GM18517 (cell line): ENCODE measurements around the gene PALLD.
A peak's percentile ranks its signal among the peaks of the same experiment; 100 is the strongest.

Experiments
- ATAC-seq: cut with Tn5 transposase; IDR thresholded peaks from one replicate; pipeline ENCODE4 v1.9.1; 2021; ENCODE audit warnings: mild to moderate bottlenecking, moderate library complexity; ENCODE audit not compliant: unreplicated experiment

PALLD gene

DNA sequence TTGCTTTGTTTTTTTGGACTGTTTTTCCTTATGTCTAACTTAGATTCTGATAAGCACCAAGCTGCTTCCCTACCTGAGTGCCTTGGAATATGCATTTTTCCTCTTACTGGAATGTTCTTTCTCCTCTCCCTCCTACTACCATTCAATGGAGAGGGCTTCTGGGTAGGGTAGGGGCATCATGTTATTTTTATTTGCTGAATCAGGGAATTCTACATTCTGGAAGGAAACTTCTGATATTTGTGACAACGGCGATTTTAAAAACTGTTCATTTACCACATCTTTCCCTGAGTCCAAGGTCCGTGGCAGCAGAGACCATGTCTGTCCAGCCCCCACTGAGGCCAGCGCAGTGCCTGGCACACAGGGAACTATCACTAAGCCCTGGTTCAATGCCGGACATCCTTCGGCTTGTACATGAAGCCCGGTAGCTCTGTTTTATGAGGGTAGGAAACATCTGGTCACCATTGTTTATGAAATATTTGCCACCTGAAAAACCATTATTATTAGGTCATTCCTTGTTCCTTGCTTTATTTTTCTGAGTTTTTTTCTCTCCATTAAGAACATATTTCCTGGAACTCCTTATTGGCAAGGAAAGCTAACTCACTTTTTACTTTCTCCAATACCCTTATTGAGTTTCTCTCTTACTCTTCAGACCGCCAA is 57.0 kb downstream of the PALLD start:
- no peak for ATAC-seq

GRCh38 chr4:168555437-168555836 is 58.6 kb downstream of the PALLD start:
- ATAC-seq: no peak

GRCh38 chr4:168557658-168558057 is 60.8 kb downstream of the PALLD start:
- ATAC-seq: no peak

- ATAC-seq: no peak
Measured at GRCh38 chr4:168558599-168558998, 61.7 kb downstream of the PALLD start.

DNA sequence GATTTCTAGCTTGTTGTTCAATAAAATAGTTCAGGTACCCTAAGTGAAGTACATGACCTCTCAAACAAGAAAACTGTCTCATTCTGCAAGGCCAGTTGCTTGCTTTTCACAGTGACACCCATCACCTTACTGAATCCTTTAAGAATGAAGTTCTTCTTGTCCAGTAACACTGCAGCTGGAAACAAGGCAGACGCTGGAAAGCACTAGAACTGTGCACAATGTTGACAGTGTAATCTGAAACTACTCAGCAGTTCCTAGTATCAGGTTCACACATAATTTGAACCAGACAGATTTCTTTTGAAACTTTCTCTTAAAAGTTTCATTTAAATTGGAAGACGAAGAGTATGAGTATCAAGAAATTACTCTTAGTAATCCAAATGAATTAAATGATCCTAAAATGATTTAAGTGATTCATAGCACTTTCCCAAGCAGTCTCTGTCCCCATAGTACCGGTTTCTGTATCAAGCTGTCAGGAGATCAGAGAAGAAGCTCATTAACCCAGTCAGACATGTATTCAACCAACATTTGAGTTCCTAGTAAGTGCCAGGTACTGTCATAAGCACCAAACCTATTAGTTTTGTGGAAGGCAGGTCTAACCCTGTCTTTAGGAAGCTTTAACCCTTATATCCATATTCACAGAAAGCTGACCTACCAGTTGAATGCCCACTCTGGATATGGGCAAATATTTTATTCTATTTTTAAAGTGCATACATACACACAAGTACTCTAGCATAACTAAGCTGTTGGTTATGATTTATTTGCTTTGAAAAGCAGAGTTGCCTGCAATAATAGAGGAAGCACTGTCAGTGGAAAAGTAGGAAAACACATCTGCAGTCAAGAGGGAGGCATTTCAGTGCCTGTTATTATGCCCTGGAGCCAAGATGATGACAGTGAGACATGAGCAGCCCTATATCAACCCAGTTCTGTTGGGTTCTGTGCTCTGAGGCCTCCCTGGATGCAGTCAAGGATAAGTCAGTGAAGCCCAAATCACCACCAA is 63.6 kb downstream of the PALLD start:
- ATAC-seq: no peak

GRCh38 chr4:168562041-168562571 is 65.3 kb downstream of the PALLD start:
- ATAC-seq: no peak

DNA sequence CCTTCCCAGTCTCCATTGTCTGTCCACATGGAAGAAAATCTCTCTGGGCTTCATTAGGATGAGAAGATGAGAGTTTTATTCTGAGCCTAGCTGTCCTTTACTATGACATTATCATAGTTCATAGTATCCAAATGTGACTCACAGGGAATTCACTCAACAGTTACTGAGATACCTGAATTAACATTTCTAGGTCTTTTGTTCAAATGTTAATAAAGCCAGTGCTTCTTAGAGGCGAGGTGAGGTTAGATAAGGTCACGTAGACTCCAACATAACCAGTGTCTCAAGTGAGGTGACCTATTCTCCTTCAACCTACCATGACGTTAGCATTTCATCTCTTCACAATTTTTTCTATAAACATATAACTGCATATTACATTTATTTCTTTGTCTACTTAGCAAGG is 67.2 kb downstream of the PALLD start:
- no peak for ATAC-seq

DNA sequence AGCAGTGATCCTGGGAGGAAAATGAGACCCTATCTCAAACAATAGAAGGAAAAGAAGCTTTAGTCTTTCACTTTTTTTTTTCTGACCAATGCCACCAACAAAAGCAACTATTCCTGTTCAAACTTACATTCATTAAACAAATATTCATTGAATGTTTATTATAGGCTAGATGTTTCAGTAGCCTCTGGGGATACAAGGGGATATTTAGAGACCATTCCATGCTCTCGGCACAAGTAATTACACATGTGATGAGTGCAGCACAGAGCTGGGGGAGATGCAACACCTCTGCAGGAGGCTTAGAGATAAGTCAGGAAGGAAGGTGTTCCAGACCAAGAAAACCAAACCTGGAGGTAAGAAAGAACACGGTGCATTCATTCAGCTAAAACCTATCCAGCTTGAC is 68.3 kb downstream of the PALLD start:
- ATAC-seq: no peak

DNA sequence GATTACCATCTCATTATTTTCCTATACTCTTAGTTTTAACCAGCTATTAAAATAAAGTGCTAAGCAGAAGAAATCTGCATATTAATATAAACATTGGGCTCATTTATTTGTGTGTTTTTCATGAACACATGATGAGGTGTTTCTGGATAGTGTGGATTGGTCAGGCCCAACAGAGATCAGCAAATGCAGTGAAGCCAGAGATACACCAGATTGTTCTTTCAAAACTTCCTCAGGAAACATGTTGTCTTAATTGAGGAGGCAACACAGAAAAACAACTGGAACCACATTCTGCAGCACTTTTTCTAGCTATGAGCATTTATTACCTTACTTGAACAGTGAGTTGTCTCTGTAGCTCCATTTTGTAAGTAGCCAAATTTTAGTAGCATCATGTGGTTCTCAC is 69.9 kb downstream of the PALLD start:
- ATAC-seq: no peak

GRCh38 chr4:168569066-168569930 is 72.4 kb downstream of the PALLD start:
- no peak for ATAC-seq

DNA sequence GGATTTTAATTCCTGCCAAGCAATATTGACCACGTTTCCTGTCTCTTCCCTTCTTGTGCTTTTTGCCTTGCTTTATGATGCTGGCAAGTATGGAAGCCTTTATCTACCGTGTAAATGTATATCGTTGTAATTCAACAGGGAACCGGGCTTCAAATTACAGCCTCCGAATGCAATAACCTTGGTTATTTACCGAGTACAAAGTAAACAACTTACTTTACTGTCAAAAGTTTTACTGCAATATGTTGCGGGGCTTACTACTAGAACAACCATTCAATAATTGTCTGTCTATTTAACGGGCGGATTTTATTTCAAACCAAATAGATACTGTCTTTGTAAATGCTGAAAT is 73.1 kb downstream of the PALLD start:
- no peak for ATAC-seq

GRCh38 chr4:168570466-168570865 is 73.6 kb downstream of the PALLD start:
- ATAC-seq: no peak

- ATAC-seq: no peak
Measured at GRCh38 chr4:168572002-168572401, 75.2 kb downstream of the PALLD start.

DNA sequence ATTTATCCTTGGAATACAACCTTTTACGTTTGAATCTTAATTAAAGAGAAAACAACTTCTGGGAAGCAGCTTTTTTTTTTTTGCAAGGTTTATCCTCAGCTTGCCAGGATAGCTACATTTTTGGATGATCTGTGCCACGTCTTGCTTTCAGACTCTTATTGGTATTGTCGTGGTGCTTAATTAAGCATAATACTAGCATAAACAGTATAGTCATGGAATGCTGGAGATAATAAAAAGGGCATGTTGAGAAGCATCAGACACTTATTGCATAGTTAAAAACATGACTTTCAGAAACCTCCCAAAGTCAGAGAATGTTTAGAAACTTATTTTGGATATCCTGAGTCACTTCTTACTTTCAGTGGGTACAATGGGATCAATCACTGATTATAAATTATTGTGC is 77.0 kb downstream of the PALLD start:
- no peak for ATAC-seq

DNA sequence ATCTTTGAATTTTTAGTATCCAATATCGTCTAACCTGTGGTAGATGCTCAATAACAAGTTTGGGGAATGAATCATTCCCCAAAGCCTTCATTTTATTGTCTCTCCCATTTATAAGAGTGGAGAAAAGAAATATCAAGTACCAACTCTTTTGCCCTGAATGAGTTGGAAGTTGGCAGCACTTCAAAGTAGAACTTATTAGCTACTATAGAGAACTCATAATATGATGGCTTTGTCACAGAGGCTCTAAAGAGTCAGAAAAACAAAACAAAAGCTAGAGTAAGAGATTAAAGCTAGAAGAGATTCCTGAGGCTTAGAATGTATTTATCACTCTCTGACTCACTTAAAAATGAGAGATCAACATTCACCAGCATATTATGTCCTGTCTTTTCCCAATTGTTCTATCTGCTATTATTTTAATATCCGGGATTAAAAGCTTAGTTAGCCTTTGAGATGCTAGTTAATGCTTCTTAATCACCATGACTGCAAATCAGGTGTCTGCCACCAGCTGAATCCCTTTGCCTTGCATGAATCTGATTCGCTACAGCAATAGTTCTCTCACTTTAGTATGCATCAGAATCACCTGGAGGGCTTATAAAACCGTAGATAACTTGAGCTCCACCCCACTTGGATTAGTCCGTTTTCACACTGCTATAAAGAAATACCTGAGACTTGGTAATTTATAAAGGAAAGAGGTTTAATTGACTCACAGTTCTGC is 77.9 kb downstream of the PALLD start:
- no peak for ATAC-seq

DNA sequence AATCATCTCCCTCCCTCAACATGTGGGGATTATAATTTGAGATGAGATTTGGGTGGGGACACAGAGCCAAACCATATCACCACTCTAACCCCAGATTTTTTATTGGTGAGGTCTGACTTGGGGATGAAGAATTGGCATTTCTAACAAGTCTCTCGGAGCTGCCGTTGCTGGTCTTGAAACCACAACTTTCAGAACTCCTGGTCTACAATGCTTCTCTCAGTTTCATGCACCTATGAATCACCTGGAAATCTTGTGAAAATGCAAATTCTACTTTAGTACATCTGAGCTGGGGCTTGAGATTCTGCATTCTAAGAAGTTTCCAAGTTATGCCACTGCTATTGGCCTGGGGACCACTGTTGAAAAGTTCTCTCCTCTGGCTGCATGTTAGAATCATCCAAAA is 78.6 kb downstream of the PALLD start:
- no peak for ATAC-seq

GRCh38 chr4:168577624-168578023 is 80.8 kb downstream of the PALLD start:
- ATAC-seq: no peak

- no peak for ATAC-seq
Measured at GRCh38 chr4:168580228-168580627, 83.4 kb downstream of the PALLD start.

- peak; percentile 56 for ATAC-seq
Measured at GRCh38 chr4:168584321-168584771, 87.5 kb downstream of the PALLD start.
